ENCODE measurements around the gene VPS72.

VPS72 gene

DNA sequence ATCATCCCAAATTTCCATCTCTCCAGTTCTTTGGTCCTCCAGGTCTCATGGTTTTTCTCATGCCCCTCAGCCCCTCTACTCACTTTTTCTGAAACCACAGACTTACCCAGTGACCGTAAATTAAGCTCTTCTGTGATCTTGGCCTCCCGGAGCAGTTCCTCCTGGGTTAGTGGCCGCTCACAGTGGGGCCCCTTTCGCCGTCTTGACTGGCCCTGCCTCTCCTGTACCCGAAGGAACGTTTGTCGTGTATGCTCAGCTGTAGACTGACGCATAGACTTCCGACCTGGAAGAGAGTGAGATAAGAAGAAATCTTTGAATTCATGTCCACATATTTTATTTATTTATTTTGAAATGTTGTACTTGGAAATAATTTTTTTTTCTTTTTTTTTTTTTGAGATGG, 5.8 kb downstream of the VPS72 start:
- no peak for DNase-seq (ENCODE audit: low read depth in 2 of 2)

GRCh38 chr1:151176514-151177045, 13.4 kb downstream of the VPS72 start:
- DNase-seq (ENCODE audit: low read depth in 2 of 2) = no peak

DNA sequence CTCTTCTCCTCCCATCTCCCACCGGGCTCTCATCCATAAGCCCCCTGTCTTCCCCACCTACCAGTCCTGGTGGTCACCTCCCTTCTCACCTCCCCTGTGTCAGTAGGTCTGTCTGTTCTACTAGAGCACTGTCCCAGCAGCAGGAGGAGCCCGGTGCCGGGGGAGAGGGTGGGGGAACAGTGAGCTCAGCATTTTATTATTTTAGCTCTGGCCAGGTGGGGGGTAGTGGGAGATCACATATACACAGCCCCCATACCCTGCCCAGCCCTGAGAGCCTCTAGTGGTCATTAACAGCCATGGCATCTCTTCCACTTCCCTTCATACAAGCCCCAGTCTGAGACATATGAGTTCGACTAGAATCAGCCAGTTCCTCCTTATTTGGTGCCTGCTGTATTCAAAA, 14.1 kb downstream of the VPS72 start, which contains the start of gene TMOD4:
Gene TMOD4 (minus strand): TSS at position 119 of the 400 bp plus-strand sequence. CDS start 1,106 bp downstream, outside the sequence.
- DNase-seq (ENCODE audit: low read depth in 2 of 2) = no peak

- DNase-seq (ENCODE audit: low read depth in 2 of 2) = no peak
These were observed 14.8 kb downstream of the VPS72 start for GRCh38 chr1:151175041-151175741.

GRCh38 chr1:151171190-151171589, 18.8 kb downstream of the VPS72 start:
- no peak for DNase-seq (ENCODE audit: low read depth in 2 of 2)

GRCh38 chr1:151167116-151167515, 22.9 kb downstream of the VPS72 start:
- no peak for DNase-seq (ENCODE audit: low read depth in 2 of 2)

- DNase-seq (ENCODE audit: low read depth in 2 of 2) = no peak
These were observed 23.5 kb downstream of the VPS72 start for GRCh38 chr1:151166505-151166956.

DNA sequence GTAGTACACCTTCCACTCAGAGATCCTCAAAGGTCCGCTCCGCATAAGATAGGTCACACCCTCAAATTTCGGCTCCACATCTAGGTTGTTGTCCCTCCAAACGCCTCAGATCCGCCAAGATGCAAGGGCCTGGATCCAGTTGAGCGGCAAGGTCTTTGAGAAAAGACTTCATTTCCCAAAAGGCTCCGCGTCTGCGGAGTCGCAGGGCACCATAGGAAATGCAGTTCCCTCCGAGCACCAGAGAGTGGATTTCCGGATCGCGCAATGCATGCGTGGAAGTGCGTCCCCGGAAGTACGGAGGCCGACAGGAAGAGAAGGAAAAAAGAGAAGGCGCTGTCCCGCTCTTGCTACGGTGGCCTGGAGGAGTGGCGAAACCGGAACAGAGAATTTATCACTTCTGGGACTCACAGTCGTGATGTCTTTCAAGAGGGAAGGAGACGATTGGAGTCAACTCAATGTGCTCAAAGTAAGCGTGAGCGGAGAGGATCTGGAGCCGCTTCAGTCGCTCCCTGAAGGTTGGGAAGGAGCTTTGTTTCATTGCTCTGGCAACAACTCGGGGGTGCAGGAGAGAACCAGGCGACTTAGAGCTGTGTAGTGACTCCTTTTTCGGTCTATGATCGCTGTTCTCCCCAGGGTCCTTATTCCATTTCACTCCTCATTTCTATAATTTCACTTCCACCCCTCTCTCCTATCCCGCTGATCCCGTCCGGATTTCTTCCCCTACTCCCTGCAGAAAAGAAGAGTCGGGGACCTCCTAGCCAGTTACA, 24.1 kb downstream of the VPS72 start, which contains the start of the genes LYSMD1 and SCNM1:
Gene LYSMD1 (minus strand): TSS at position 165 of the 767 bp plus-strand sequence. CDS start 644 bp downstream, outside the sequence.
Gene SCNM1 (plus strand): TSS at position 407 of the 767 bp plus-strand sequence. CDS start 9 bp downstream, at position 416.
- peak; percentile 91 to 95 for DNase-seq (ENCODE audit: low read depth in 2 of 2)

- no peak for DNase-seq (ENCODE audit: low read depth in 2 of 2)
These were observed 24.7 kb downstream of the VPS72 start for GRCh38 chr1:151165281-151165737.

GRCh38 chr1:151164732-151165280, 25.2 kb downstream of the VPS72 start:
- no peak for DNase-seq (ENCODE audit: low read depth in 2 of 2)

- no peak for DNase-seq (ENCODE audit: low read depth in 2 of 2)
These were observed 30.6 kb downstream of the VPS72 start for GRCh38 chr1:151159373-151159772.

DNA sequence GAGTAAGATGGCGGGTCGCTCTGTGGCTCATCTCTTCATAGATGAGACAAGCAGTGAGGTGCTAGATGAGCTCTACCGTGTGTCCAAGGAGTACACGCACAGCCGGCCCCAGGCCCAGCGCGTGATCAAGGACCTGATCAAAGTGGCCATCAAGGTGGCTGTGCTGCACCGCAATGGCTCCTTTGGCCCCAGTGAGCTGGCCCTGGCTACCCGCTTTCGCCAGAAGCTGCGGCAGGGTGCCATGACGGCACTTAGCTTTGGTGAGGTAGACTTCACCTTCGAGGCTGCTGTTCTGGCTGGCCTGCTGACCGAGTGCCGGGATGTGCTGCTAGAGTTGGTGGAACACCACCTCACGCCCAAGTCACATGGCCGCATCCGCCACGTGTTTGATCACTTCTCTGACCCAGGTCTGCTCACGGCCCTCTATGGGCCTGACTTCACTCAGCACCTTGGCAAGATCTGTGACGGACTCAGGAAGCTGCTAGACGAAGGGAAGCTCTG, 31.2 kb downstream of the VPS72 start:
- DNase-seq (ENCODE audit: low read depth in 2 of 2) = no peak

GRCh38 chr1:151158326-151158725, 31.7 kb downstream of the VPS72 start:
- peak in 1 of 2 experiments; percentile 52 for DNase-seq (ENCODE audit: low read depth in 2 of 2)

GRCh38 chr1:151157067-151157531, 32.9 kb downstream of the VPS72 start:
- DNase-seq (ENCODE audit: low read depth in 2 of 2) = peak; percentile 42 to 57

GRCh38 chr1:151156515-151156819, 33.5 kb downstream of the VPS72 start, which contains the start of gene TNFAIP8L2:
Gene TNFAIP8L2, plus strand, starts transcription at chr1:151156649. Its CDS starts 2,049 bp downstream, at chr1:151158698.
- DNase-seq (ENCODE audit: low read depth in 2 of 2) = peak; percentile 50 to 84

GRCh38 chr1:151147665-151148064, 42.3 kb downstream of the VPS72 start:
- DNase-seq (ENCODE audit: low read depth in 2 of 2) = no peak

DNA sequence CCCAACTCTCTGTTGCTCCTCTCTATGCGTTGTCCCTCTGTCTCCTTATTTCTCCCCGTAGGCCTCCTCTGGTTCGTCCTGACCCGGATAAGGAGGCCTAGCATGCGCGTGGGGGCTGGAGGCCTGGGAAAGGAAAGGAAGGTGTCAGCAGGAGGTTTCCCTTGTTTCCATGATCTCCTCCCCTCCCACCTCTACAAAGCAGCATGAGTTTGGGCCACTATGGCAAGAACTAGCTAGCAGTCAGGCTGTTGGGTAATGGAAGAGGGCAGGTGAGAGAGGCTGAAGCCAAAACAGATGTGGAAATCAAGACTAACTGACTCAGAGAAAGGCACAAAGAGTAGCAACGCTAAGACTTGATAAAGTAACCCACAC, 42.9 kb downstream of the VPS72 start:
- no peak for DNase-seq (ENCODE audit: low read depth in 2 of 2)

GRCh38 chr1:151146412-151147131, 43.4 kb downstream of the VPS72 start, which contains the start of gene SEMA6C:
Gene SEMA6C, minus strand, starts transcription at chr1:151146631. Its CDS starts 4,010 bp downstream, at chr1:151142621.
- peak; percentile 75 to 85 for DNase-seq (ENCODE audit: low read depth in 2 of 2)

DNA sequence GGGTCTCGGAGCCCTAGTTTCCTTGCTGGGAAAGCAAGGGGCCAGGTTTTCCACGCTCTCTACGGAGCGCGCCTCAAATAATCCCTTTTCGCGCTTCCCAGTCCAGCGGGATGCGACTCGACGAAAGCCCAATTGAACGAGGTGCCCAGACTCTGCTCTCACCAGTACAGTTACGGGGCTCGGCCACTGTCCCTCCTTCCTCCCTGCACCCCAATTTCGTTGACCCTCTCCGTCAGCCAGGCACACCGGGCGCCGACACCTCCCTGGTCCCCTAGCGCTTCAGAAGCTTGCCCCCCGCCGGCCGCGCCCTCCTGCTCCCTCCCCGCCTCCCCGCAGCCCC, 44.0 kb downstream of the VPS72 start:
- DNase-seq (ENCODE audit: low read depth in 2 of 2) = no peak

GRCh38 chr1:151145304-151146071, 44.5 kb downstream of the VPS72 start:
- no peak for DNase-seq (ENCODE audit: low read depth in 2 of 2)
